Measurements from ENCODE around the gene OOSP1. TPM values are rescaled to one million over a fixed set of nuclear protein-coding genes. Genes with fewer than 3 reads are reported as not detected.

The OOSP1 gene
- total RNA-seq, 2 donors from 2014 or later: not detected

DNA sequence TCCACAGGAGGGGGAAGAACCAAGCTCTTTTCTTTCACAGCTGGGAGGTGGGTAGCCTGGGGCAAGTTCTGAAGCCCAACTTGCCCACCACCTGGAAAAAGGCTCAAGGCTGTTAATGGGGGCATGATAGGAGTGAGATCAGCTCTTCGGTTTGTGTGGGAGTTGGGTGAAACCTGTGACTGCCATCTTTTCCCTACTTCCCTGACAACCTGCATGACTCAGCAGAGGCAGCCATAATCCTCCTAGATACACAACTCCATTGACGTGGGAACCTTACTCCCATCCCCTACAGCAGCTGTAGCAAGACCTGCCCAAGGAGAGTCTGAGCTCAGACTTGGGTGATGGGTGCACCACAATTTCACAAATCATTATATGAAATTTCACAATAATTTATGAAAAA is 65.5 kb downstream of the OOSP1 start:
- Mint-ChIP-seq H3K9me3 (no peaks in the 10 kb centered on the region), H3K4me1 (peaks cover 6% of the 10 kb centered on the region), H3K27ac (peak overlapping the region; percentile 72), H3K27me3 (ENCODE audit: insufficient read depth) (no peaks in the 10 kb centered on the region), H3K4me3 (no peak overlapping the region), H3K36me3 (ENCODE audit: low read depth) (no peaks in the 10 kb centered on the region)
- Histone ChIP-seq H3K4me1 (ENCODE audit: control insufficient read depth, insufficient read depth, low read length) (no peaks in the 10 kb centered on the region), H3K27ac (ENCODE audit: low read depth, low read length) (no peak overlapping the region), H3K27me3 (ENCODE audit: control insufficient read depth, insufficient read depth, low read length, poor library complexity, severe bottlenecking) (no peaks in the 10 kb centered on the region), H3K9me3 (ENCODE audit: control insufficient read depth, low read length) (no peaks in the 10 kb centered on the region), H3K36me3 (ENCODE audit: control insufficient read depth, insufficient read depth, low read length) (no peaks in the 10 kb centered on the region), H3K9ac (ENCODE audit: extremely low read depth, low read length, poor library complexity, severe bottlenecking) (no peak overlapping the region), H3K4me3 (ENCODE audit: low read length) (no peak overlapping the region)
- TF ChIP-seq, protein P1, sequence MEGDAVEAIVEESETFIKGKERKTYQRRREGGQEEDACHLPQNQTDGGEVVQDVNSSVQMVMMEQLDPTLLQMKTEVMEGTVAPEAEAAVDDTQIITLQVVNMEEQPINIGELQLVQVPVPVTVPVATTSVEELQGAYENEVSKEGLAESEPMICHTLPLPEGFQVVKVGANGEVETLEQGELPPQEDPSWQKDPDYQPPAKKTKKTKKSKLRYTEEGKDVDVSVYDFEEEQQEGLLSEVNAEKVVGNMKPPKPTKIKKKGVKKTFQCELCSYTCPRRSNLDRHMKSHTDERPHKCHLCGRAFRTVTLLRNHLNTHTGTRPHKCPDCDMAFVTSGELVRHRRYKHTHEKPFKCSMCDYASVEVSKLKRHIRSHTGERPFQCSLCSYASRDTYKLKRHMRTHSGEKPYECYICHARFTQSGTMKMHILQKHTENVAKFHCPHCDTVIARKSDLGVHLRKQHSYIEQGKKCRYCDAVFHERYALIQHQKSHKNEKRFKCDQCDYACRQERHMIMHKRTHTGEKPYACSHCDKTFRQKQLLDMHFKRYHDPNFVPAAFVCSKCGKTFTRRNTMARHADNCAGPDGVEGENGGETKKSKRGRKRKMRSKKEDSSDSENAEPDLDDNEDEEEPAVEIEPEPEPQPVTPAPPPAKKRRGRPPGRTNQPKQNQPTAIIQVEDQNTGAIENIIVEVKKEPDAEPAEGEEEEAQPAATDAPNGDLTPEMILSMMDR (conservative IDR thresholded peaks at IDR 0.05): no peak
- no peak for DNase-seq
- WGBS, 2 experiments (ENCODE audit: insufficient coverage in 1 of 2, insufficient read length in 1 of 2): 84% methylated on average over 1 of the region's 2 CpGs; no CpG with 5 or more reads in 1 of the 2 experiments

DNA sequence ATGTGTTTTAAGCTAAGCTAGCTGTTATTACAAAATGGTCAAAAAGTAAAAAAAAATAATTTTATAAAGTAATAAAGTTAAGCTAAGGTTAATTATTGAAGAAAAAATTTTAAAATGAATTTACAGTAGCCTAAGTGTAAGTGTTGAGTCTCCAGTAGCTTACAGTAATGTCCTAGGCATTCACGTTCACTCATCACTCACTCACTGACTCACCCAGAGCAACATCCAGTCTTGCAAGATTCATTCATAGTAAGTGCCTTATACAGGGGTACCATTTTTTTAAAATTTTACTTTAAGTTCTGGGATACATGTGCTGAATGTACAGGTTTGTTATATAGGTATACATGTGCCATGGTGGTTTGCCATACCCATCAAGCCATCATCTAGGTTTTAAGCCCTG is 67.1 kb downstream of the OOSP1 start:
- no peaks in the 10 kb centered on the region for H3K4me1 ChIP-seq (ENCODE audit: control insufficient read depth, insufficient read depth, low read length)
- Mint-ChIP-seq H3K4me3 (no peak overlapping the region), H3K4me1 (peaks cover 2% of the 10 kb centered on the region), H3K27me3 (ENCODE audit: insufficient read depth) (no peaks in the 10 kb centered on the region), H3K36me3 (ENCODE audit: low read depth) (no peaks in the 10 kb centered on the region), H3K9me3 (no peaks in the 10 kb centered on the region), H3K27ac (no peak overlapping the region)
- no peaks in the 10 kb centered on the region for H3K36me3 ChIP-seq (ENCODE audit: control insufficient read depth, insufficient read depth, low read length)
- DNase-seq: no peak
- H3K9me3 ChIP-seq (ENCODE audit: control insufficient read depth, low read length): no peaks in the 10 kb centered on the region
- no peak overlapping the region for H3K4me3 ChIP-seq (ENCODE audit: low read length)
- TF ChIP-seq, protein P1 (conservative IDR thresholded peaks at IDR 0.05): no peak
- no peak overlapping the region for H3K27ac ChIP-seq (ENCODE audit: low read depth, low read length)
- 100% methylated on average over 1 of the region's 1 CpG; no CpG with 5 or more reads in 1 of the 2 experiments for WGBS, 2 experiments (ENCODE audit: insufficient coverage in 1 of 2, insufficient read length in 1 of 2)
- H3K27me3 ChIP-seq (ENCODE audit: control insufficient read depth, insufficient read depth, low read length, poor library complexity, severe bottlenecking): no peaks in the 10 kb centered on the region
- H3K9ac ChIP-seq (ENCODE audit: extremely low read depth, low read length, poor library complexity, severe bottlenecking): no peak overlapping the region

Other genes with a start within 250 kb of the OOSP1 start
- gene OR10V1, start 224.6 kb upstream of the OOSP1 start, total RNA-seq: not detected
- 100 to 1,000 TPM; 119 to 160 TPM for gene STX3, start 183.1 kb upstream of the OOSP1 start, total RNA-seq
- gene MRPL16, start 127.7 kb upstream of the OOSP1 start, total RNA-seq: 10 to 100 TPM; 52.8 to 58.4 TPM
- gene CBLIF, start 92.9 kb upstream of the OOSP1 start, total RNA-seq: not detected
- gene TCN1, start 71.9 kb upstream of the OOSP1 start, total RNA-seq: not detected
- gene OOSP3, start 59.6 kb upstream of the OOSP1 start, total RNA-seq: not detected
- gene OOSP4A, start 25.6 kb downstream of the OOSP1 start, total RNA-seq: not detected
- gene OOSP4B, start 78.7 kb downstream of the OOSP1 start, total RNA-seq: not detected
- gene OOSP2, start 102.0 kb downstream of the OOSP1 start, total RNA-seq: not detected
- gene MS4A3, start 118.2 kb downstream of the OOSP1 start, total RNA-seq: not detected
- gene MS4A2, start 150.2 kb downstream of the OOSP1 start, total RNA-seq: not detected
- not detected for gene MS4A6A, start 244.7 kb downstream of the OOSP1 start, total RNA-seq